OCI-LY3 (cell line): Measurements from ENCODE around the gene ZEB1.

Experiments used
- H2AFZ ChIP-seq: fragments of 200-600, 300-600 bp; shearing (Covaris generic); 2 replicates; pipeline ENCODE4 v1.6.0; 2014; ENCODE audit warnings: antibody characterized with exemption, low read depth, low read length
- H3K27ac ChIP-seq: fragments of 200-600, 300-600 bp; sonication (generic); 2 replicates; pipeline ENCODE4 v1.5.1; 2014; ENCODE audit warnings: mild to moderate bottlenecking, low read length, moderate library complexity, mixed read lengths
- H3K27me3 ChIP-seq: fragments of 200-600, 300-600 bp; sonication (generic); 2 replicates; pipeline ENCODE4 v1.6.1; 2014; ENCODE audit warnings: low read depth, low read length, mixed read lengths
- H3K36me3 ChIP-seq: fragments of 200-600, 300-600 bp; sonication (generic); replicated peaks from 2 replicates; pipeline ENCODE3; 2014; ENCODE audit warnings: low read depth, low read length, mixed read lengths
- H3K4me1 ChIP-seq: fragments of 300-600, 200-600 bp; sonication (generic); 2 replicates; pipeline ENCODE4 v1.6.1; 2014; ENCODE audit warnings: low read length, mixed read lengths
- H3K4me2 ChIP-seq: fragments of 200-600, 300-600 bp; sonication (generic); 2 replicates; pipeline ENCODE4 v1.6.1; 2014; ENCODE audit warnings: low read length, mixed read lengths
- H3K4me3 ChIP-seq: fragments of 300-600, 200-600 bp; sonication (generic); 2 replicates; pipeline ENCODE4 v1.5.1; 2014; ENCODE audit warnings: antibody characterized with exemption, mild to moderate bottlenecking, low read length, moderate library complexity
- H3K79me2 ChIP-seq: fragments of 300-600, 200-600 bp; shearing (Covaris generic); 2 replicates; pipeline ENCODE4 v1.6.1; 2014; ENCODE audit warnings: mild to moderate bottlenecking, low read length, mixed read lengths
- H3K9ac ChIP-seq: fragments of 300-600, 200-600 bp; shearing (Covaris generic); 2 replicates; pipeline ENCODE4 v1.6.0; 2014; ENCODE audit warnings: mild to moderate bottlenecking, low read length, moderate library complexity
- H3K9me3 ChIP-seq: fragments of 200-600, 300-600 bp; shearing (Covaris generic); 2 replicates; pipeline ENCODE4 v1.6.1; 2014; ENCODE audit warnings: low read length, mixed read lengths; ENCODE audit not compliant: insufficient read depth
- H4K20me1 ChIP-seq: fragments of 200-600, 300-600 bp; sonication (generic); 2 replicates; pipeline ENCODE4 v1.6.1; 2016; ENCODE audit warnings: low read length, mixed read lengths; ENCODE audit not compliant: insufficient read depth
- EZH2phosphoT487 ChIP-seq: fragments of 200-600 bp; shearing (Covaris generic); IDR thresholded peaks from 2 replicates; pipeline ENCODE4 v1.6.1; 2018; ENCODE audit warnings: antibody characterized with exemption, mixed run types, low read depth
- TF ChIP-seq, protein P1 (sequence below): fragments of 200-600, 300-600 bp; sonication (generic); IDR thresholded peaks from 2 replicates; pipeline ENCODE4 v1.5.1; 2014; ENCODE audit warnings: antibody characterized with exemption, low read length, low read depth

The ZEB1 gene

DNA sequence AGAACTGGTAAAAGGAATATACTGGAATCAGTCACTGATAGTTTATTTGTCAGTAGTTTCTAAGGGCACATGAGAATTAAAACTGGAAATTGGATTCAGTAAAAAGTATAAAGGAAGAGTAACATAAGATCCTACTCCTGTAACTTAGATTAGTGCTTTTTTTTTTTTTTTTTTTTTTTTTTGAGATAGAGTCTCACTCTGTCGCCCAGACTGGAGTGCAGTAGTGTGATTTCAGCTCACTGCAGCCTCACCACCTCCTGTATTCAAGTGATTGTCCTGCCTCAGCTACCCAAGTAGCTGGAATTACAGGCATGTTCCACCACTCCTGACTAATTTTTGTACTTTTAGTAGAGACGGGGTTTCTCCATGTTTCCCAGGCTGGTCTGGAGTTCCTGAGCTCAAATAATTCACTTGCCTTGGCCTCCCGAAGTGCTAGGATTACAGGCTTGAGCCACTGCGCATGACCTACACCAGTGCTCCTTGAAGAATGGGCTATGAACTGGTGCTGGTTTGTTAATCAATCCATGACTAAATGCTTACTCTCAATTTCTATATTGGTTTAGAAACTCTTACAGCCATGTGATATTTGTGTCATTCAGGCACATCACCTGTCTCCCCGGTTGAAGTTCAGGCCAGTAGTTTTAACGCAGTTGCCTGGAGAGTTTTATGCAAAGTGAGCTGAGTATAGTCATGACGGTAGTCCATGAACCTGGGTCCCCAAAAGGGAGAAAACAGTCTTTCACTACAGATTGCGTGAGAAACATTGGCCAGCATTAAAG lies 65.0 kb downstream of the ZEB1 start:
- H3K4me1 ChIP-seq = peaks cover 31% of the 10 kb centered on the region
- no peaks in the 10 kb centered on the region for H3K9me3 ChIP-seq
- peaks cover 9% of the 10 kb centered on the region for H4K20me1 ChIP-seq
- peak overlapping the region; percentile 18 for H3K9ac ChIP-seq
- peak overlapping the region; percentile 77 for H3K27ac ChIP-seq
- H3K4me3 ChIP-seq = peak overlapping the region; percentile 63
- H2AFZ ChIP-seq = no peak overlapping the region
- H3K79me2 ChIP-seq = peaks cover 73% of the 10 kb centered on the region
- peak overlapping the region; percentile 82 for H3K4me2 ChIP-seq
- TF ChIP-seq, protein P1, sequence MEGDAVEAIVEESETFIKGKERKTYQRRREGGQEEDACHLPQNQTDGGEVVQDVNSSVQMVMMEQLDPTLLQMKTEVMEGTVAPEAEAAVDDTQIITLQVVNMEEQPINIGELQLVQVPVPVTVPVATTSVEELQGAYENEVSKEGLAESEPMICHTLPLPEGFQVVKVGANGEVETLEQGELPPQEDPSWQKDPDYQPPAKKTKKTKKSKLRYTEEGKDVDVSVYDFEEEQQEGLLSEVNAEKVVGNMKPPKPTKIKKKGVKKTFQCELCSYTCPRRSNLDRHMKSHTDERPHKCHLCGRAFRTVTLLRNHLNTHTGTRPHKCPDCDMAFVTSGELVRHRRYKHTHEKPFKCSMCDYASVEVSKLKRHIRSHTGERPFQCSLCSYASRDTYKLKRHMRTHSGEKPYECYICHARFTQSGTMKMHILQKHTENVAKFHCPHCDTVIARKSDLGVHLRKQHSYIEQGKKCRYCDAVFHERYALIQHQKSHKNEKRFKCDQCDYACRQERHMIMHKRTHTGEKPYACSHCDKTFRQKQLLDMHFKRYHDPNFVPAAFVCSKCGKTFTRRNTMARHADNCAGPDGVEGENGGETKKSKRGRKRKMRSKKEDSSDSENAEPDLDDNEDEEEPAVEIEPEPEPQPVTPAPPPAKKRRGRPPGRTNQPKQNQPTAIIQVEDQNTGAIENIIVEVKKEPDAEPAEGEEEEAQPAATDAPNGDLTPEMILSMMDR = no peak
- no peak for TF ChIP-seq EZH2phosphoT487
- H3K36me3 ChIP-seq = peaks cover 9% of the 10 kb centered on the region
- H3K27me3 ChIP-seq = no peaks in the 10 kb centered on the region

DNA sequence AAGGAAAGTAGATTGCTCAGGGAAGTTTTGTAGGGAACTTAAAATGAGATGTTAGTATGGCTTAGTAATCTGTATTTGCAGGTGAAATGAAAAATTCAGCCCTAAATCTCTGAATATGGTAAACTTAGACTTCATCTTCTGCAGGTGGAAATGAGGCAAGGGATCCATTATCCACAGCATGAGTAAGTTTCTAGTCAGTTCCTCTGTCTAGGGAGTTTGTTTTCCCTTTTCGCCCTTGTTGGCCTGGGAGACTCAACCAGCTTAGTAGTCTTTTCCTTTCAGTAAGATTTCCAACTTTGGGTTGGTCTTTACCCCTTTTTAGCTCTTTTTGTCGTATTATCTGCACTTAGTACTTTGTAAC lies 65.6 kb downstream of the ZEB1 start:
- TF ChIP-seq EZH2phosphoT487 = no peak
- TF ChIP-seq, protein P1 = no peak
- no peak overlapping the region for H3K9ac ChIP-seq
- H3K27ac ChIP-seq = peak overlapping the region; percentile 77
- H2AFZ ChIP-seq = no peak overlapping the region
- no peaks in the 10 kb centered on the region for H3K9me3 ChIP-seq
- peaks cover 31% of the 10 kb centered on the region for H3K4me1 ChIP-seq
- peaks cover 9% of the 10 kb centered on the region for H3K36me3 ChIP-seq
- H3K27me3 ChIP-seq = no peaks in the 10 kb centered on the region
- peaks cover 67% of the 10 kb centered on the region for H3K79me2 ChIP-seq
- peak overlapping the region; percentile 63 for H3K4me3 ChIP-seq
- peaks cover 9% of the 10 kb centered on the region for H4K20me1 ChIP-seq
- H3K4me2 ChIP-seq = peak overlapping the region; percentile 82

DNA sequence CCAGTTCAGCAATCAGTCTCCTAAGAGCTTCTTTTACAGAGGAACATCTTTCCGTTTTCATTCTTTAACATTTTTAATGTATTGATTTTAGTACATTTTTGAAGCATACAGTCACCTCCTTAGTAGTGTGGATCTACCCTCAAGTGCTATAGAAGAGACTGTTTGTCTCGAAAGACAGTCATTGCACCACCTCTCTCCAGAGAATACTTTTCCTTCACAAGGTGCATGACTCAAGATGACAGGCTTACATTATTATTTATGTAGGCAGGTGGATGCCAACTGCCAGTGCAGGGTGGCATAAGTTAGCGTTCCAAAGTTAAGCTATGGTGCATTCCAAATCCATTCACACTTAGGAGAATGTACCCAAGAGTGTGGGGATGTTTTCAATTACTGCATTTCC lies 71.8 kb downstream of the ZEB1 start:
- H3K9ac ChIP-seq = no peak overlapping the region
- no peak overlapping the region for H3K4me2 ChIP-seq
- peaks cover 6% of the 10 kb centered on the region; the same call in 1 of the 2 replicates for H4K20me1 ChIP-seq
- no peak overlapping the region for H3K4me3 ChIP-seq
- no peak overlapping the region for H3K27ac ChIP-seq
- H3K4me1 ChIP-seq = no peaks in the 10 kb centered on the region
- H3K36me3 ChIP-seq = peaks cover 13% of the 10 kb centered on the region
- no peaks in the 10 kb centered on the region for H3K27me3 ChIP-seq
- peaks cover 21% of the 10 kb centered on the region for H3K79me2 ChIP-seq
- no peak overlapping the region for H2AFZ ChIP-seq
- TF ChIP-seq, protein P1 = no peak
- TF ChIP-seq EZH2phosphoT487 = no peak
- H3K9me3 ChIP-seq = no peaks in the 10 kb centered on the region

DNA sequence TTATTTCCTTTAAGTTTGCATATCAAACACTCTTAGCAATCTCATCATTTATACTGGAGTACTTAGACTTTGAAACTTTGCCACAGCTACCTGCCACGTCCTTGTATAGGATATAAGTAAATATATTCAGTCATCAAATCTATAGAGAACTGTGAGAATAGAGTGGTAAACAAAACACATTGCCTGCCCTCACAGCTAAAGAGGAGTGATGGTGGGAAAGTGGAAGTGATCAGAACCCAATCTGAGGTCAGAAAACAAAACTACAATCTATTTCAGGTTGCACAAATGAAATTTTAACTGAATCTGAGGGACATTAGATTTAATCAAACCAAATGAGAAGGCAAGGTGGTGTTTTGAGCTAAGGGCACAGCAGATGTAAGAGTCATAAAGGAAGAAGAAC lies 74.8 kb downstream of the ZEB1 start:
- TF ChIP-seq EZH2phosphoT487 = no peak
- TF ChIP-seq, protein P1 = no peak
- no peak overlapping the region for H2AFZ ChIP-seq
- no peaks in the 10 kb centered on the region for H3K27me3 ChIP-seq

More for the DNA sequence above, 74.8 kb downstream of the ZEB1 start:
- Histone ChIP-seq H3K27ac (no peak overlapping the region), H3K4me3 (no peak overlapping the region), H3K9me3 (no peaks in the 10 kb centered on the region), H3K9ac (no peak overlapping the region), H4K20me1 (peaks cover 3% of the 10 kb centered on the region; the same call in 1 of the 2 replicates), H3K4me1 (no peaks in the 10 kb centered on the region), H3K36me3 (peaks cover 8% of the 10 kb centered on the region), H3K79me2 (peaks cover 23% of the 10 kb centered on the region), H3K4me2 (no peak overlapping the region)
